A673 (cell line): ENCODE measurements around the gene WNK1. TPM values are rescaled to one million over a fixed set of nuclear protein-coding genes. Genes with fewer than 3 reads are reported as not detected.

Experiments used
- BruUV-seq: library from RNA; stranded (reverse); fragments of 400-500 nt; replicated peaks from 2 replicates; lab custom pipeline; 2021; lab: Mats Ljungman, UMichigan
- CTCF ChIA-PET: fragments of 300-600 bp; sonication (Branson Sonifier 250); formaldehyde crosslinking; loops from one replicate; lab custom pipeline; 2022; ENCODE audit warnings: antibody characterized with exemption; lab: Charles Lee
- POLR2A ChIA-PET: fragments of 300-600 bp; sonication (Branson Sonifier 250); formaldehyde crosslinking; loops from one replicate; lab custom pipeline; 2022; ENCODE audit warnings: antibody characterized with exemption; ENCODE audit not compliant: low non-redundant PET; lab: Charles Lee
- DNase-seq: peaks from one replicate; pipeline ENCODE4 v3.0.0-alpha.2; 2015; ENCODE audit warnings: low spot score
- H3K27ac ChIP-seq: fragments of 200-600 bp; sonication (generic); 2 replicates; pipeline ENCODE4 v1.5.1; 2016; ENCODE audit warnings: mixed run types, low read depth, mild to moderate bottlenecking, mixed read lengths, antibody characterized with exemption, low read length; ENCODE audit not compliant: poor library complexity, severe bottlenecking
- H3K27me3 ChIP-seq: fragments of 200-600 bp; sonication (generic); replicated peaks from 2 replicates; pipeline ENCODE4 v1.6.1; 2017; ENCODE audit warnings: mixed run types, low read depth, mild to moderate bottlenecking, mixed read lengths, antibody characterized with exemption, low read length; ENCODE audit not compliant: insufficient read depth, poor library complexity
- H3K36me3 ChIP-seq: fragments of 200-600 bp; sonication (generic); 2 replicates; pipeline ENCODE4 v1.6.1; 2016; ENCODE audit warnings: mixed run types, mild to moderate bottlenecking, mixed read lengths, antibody characterized with exemption, low read length; ENCODE audit not compliant: insufficient read depth, poor library complexity, severe bottlenecking
- H3K4me1 ChIP-seq: fragments of 200-600 bp; sonication (generic); 2 replicates; pipeline ENCODE4 v1.6.1; 2017; ENCODE audit warnings: mixed run types, mild to moderate bottlenecking, mixed read lengths, antibody characterized with exemption, low read length; ENCODE audit not compliant: insufficient read depth, poor library complexity, severe bottlenecking
- H3K4me3 ChIP-seq: fragments of 200-600 bp; sonication (generic); 2 replicates; pipeline ENCODE4 v1.5.1; 2016; ENCODE audit warnings: low read depth, mixed run types, mild to moderate bottlenecking, mixed read lengths, low read length; ENCODE audit not compliant: poor library complexity, severe bottlenecking
- H3K9me3 ChIP-seq: fragments of 200-600 bp; sonication (generic); 2 replicates; pipeline ENCODE4 v1.6.1; 2016; ENCODE audit warnings: mixed run types, low read depth, mild to moderate bottlenecking, mixed read lengths, antibody characterized with exemption, low read length; ENCODE audit not compliant: poor library complexity, severe bottlenecking
- EZH2 ChIP-seq: fragments of 200-600 bp; sonication (generic); IDR thresholded peaks from 2 replicates; pipeline ENCODE4 v1.6.1; 2017; ENCODE audit warnings: borderline replicate concordance, low read depth, mild to moderate bottlenecking, mixed read lengths, antibody characterized with exemption, low read length; ENCODE audit not compliant: poor library complexity, severe bottlenecking
- intact Hi-C: fragments of 100-400 bp; cut with micrococcal nuclease; formaldehyde crosslinking; loops from one replicate; pipeline ENCODE4 v1.10.0; 2022; ENCODE audit not compliant: unreplicated experiment
- total RNA-seq: library from RNA; stranded (reverse); gene quantifications from 2 replicates; pipeline ENCODE4 v1.2.3, GENCODE V29; 2021
- TF ChIP-seq, protein P1 (sequence below): fragments of 300-800, 200-600 bp; sonication (generic); conservative IDR thresholded peaks from 2 replicates; pipeline ENCODE4 v1.5.1; 2017; ENCODE audit warnings: low read depth, mild to moderate bottlenecking, antibody characterized with exemption, low read length, moderate library complexity, mixed read lengths

WNK1 gene
- total RNA-seq, 1 experiment from 2014 or later: 161 TPM

DNA sequence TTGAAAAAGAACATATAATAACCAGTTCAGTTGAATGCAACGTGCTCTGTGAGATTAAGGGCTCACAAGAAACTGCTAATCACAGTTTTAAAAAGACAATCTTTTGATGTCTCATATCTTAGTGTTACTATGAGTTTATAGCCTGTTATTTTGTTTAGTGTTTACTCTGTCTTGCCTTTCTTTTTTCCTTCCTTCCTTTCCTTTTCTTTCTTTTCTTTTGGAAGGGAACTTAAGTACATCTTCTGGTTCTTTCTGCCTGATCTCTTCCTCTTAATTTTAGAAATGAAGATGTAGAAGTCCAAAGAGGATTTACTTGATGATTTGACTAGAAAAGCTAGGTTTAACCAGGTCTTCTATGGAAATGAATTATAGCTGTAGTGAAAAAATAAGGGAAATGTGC, 38.2 kb downstream of the WNK1 start:
- Histone ChIP-seq H3K36me3 (no peaks in the 10 kb centered on the region), H3K4me1 (peaks cover 25% of the 10 kb centered on the region), H3K4me3 (no peak overlapping the region), H3K9me3 (no peaks in the 10 kb centered on the region), H3K27me3 (no peaks in the 10 kb centered on the region), H3K27ac (no peak overlapping the region)
- intact Hi-C loops: no loop called here
- CTCF ChIA-PET: no interaction called here
- no TSS peak for BruUV-seq
- TF ChIP-seq, protein P1, sequence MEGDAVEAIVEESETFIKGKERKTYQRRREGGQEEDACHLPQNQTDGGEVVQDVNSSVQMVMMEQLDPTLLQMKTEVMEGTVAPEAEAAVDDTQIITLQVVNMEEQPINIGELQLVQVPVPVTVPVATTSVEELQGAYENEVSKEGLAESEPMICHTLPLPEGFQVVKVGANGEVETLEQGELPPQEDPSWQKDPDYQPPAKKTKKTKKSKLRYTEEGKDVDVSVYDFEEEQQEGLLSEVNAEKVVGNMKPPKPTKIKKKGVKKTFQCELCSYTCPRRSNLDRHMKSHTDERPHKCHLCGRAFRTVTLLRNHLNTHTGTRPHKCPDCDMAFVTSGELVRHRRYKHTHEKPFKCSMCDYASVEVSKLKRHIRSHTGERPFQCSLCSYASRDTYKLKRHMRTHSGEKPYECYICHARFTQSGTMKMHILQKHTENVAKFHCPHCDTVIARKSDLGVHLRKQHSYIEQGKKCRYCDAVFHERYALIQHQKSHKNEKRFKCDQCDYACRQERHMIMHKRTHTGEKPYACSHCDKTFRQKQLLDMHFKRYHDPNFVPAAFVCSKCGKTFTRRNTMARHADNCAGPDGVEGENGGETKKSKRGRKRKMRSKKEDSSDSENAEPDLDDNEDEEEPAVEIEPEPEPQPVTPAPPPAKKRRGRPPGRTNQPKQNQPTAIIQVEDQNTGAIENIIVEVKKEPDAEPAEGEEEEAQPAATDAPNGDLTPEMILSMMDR: no peak
- TF ChIP-seq EZH2: no peak
- DNase-seq: no peak
- POLR2A ChIA-PET: no interaction called here

DNA sequence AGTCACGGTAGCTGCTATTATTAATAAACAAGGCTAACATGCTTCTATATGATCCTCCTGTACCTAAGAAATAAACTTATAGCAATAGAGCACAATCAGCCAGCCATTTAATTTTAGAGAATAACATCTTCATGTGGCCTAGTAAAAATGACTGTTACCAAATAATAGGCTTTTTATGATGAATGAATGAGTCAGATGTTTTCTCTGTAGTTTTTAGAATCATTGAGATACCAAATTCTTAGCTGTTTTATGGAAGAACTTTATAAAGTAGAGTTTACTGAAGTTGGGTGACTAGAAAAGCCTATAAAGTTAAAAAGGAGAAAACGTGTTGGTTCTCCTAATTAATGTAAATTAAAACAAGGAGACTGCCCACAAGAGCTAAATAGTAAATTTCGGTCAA, 40.7 kb downstream of the WNK1 start:
- ChIA-PET CTCF (no interaction called here), POLR2A (no interaction called here)
- intact Hi-C loops: no loop called here
- TF ChIP-seq, protein P1: no peak
- no peak for TF ChIP-seq EZH2
- Histone ChIP-seq H3K27me3 (no peaks in the 10 kb centered on the region), H3K4me3 (no peak overlapping the region), H3K36me3 (no peaks in the 10 kb centered on the region), H3K4me1 (peaks cover 41% of the 10 kb centered on the region), H3K9me3 (no peaks in the 10 kb centered on the region), H3K27ac (no peak overlapping the region)
- no peak for DNase-seq
- BruUV-seq: no TSS peak

DNA sequence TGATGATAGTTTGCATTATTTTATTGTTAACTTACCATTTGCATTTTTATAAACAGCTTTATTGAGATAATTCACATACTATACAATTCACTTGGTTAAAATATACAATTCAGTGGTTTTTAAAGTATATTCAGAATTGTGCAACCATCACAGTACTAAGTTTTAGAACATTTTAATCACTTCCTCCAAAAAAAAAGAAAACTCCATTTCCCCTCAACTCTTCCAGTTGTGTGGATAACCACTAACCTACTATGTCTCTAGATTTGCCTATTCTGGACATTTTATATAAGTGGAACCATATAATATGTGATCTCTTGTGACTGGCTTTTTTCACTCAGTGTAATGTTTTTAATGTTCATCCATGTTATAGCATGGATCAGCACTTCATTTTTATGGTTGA, 41.3 kb downstream of the WNK1 start:
- Histone ChIP-seq H3K4me1 (peaks cover 41% of the 10 kb centered on the region), H3K27ac (no peak overlapping the region), H3K27me3 (no peaks in the 10 kb centered on the region), H3K36me3 (no peaks in the 10 kb centered on the region), H3K9me3 (no peaks in the 10 kb centered on the region), H3K4me3 (no peak overlapping the region)
- BruUV-seq: no TSS peak
- ChIA-PET CTCF (no interaction called here), POLR2A (no interaction called here)
- no peak for DNase-seq
- TF ChIP-seq, protein P1: no peak
- TF ChIP-seq EZH2: no peak
- intact Hi-C loops: no loop called here
